Tibial nerve (tissue), 4 donors: Measurements from ENCODE around the gene CAMK1.

Experiments
- EP300 ChIP-seq, 2 donors: sonication (generic); formaldehyde crosslinking; IDR thresholded peaks; one replicate each; pipeline ENCODE4 v1.6.1; 2017; ENCODE audit warnings: antibody characterized with exemption in 2 of 2, mild to moderate bottlenecking in 1 of 2
- POLR2A ChIP-seq, 2 donors: fragments of 450-650 bp; IDR thresholded peaks; one replicate each; pipeline ENCODE4 v1.6.1; 2017; ENCODE audit warnings: antibody characterized with exemption in 2 of 2, mild to moderate bottlenecking in 2 of 2, moderate library complexity in 2 of 2
- TF ChIP-seq, protein P1 (sequence below), 5 experiments: fragments of 200-600 bp in 3 of 5; fragments of 450-650 bp in 2 of 5; sonication (generic) in 3 of 5; IDR thresholded peaks; one replicate each; pipeline ENCODE4 v1.5.1; 2016 to 2019; ENCODE audit warnings: antibody characterized with exemption in 5 of 5, mild to moderate bottlenecking in 3 of 5, moderate library complexity in 2 of 5

DNA sequence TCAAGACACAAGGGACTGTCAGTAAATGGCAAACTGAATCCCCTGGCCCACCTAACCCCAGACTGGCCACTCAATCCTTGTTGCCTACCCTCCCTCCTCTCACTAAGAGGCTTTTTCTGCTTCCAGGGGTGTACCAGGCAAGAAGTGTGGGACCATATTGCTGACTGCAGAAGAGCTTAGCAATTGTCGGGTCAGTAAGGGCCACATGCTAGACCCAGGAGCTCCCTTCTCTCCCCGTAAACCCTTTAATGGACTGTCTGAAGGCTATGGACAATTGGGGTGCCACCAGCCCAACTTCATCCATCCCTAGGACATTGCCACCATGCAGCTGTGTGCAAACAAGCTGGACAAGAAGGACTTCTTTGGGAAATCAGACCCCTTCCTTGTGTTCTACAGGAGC, 57.3 kb downstream of the CAMK1 start:
- TF ChIP-seq, protein P1, sequence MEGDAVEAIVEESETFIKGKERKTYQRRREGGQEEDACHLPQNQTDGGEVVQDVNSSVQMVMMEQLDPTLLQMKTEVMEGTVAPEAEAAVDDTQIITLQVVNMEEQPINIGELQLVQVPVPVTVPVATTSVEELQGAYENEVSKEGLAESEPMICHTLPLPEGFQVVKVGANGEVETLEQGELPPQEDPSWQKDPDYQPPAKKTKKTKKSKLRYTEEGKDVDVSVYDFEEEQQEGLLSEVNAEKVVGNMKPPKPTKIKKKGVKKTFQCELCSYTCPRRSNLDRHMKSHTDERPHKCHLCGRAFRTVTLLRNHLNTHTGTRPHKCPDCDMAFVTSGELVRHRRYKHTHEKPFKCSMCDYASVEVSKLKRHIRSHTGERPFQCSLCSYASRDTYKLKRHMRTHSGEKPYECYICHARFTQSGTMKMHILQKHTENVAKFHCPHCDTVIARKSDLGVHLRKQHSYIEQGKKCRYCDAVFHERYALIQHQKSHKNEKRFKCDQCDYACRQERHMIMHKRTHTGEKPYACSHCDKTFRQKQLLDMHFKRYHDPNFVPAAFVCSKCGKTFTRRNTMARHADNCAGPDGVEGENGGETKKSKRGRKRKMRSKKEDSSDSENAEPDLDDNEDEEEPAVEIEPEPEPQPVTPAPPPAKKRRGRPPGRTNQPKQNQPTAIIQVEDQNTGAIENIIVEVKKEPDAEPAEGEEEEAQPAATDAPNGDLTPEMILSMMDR (IDR thresholded peaks at IDR 0.05): no peak
- TF ChIP-seq POLR2A (IDR thresholded peaks at IDR 0.05) (no peak), EP300 (IDR thresholded peaks at IDR 0.05) (no peak)
